Measurements from ENCODE around the gene PSMA6. TPM values are rescaled to one million over a fixed set of nuclear protein-coding genes. Genes with fewer than 3 reads are reported as not detected.

The PSMA6 gene
- total and polyA plus RNA-seq, 2 donors (not counting 1 experiment from before 2014, with no cell fraction given), result 190 to 225 TPM

- Histone ChIP-seq H3K79me2 (ENCODE audit: control insufficient read depth, insufficient read depth, low read length) (no peaks in the 10 kb centered on the region), H3K27ac (ENCODE audit: insufficient read depth, low read length) (no peak overlapping the region), H3K4me3 (replicated peaks in 1 of 4; ENCODE audit: control extremely low read depth in 1 of 4, insufficient read depth in 1 of 4, low read depth in 3 of 4, low read length in 4 of 4) (no peak overlapping the region), H3K4me2 (ENCODE audit: extremely low read depth, insufficient read depth, low read length) (no peak overlapping the region), H3K4me1 (ENCODE audit: control insufficient read depth, extremely low read depth, insufficient read depth, low read length) (no peaks in the 10 kb centered on the region), H3K27me3 (ENCODE audit: control insufficient read depth, insufficient read depth, low read length) (no peaks in the 10 kb centered on the region), H3K36me3 (ENCODE audit: control insufficient read depth, insufficient read depth, low read length) (no peaks in the 10 kb centered on the region), H3K9me3 (ENCODE audit: control insufficient read depth, insufficient read depth, low read depth, low read length) (no peaks in the 10 kb centered on the region), H3K9ac (ENCODE audit: insufficient read depth, low read length) (no peak overlapping the region), H2AFZ (ENCODE audit: low read length) (no peak overlapping the region), H4K20me1 (ENCODE audit: control insufficient read depth, extremely low read depth, insufficient read depth, low read length) (no peaks in the 10 kb centered on the region)
- TF ChIP-seq, protein P1, sequence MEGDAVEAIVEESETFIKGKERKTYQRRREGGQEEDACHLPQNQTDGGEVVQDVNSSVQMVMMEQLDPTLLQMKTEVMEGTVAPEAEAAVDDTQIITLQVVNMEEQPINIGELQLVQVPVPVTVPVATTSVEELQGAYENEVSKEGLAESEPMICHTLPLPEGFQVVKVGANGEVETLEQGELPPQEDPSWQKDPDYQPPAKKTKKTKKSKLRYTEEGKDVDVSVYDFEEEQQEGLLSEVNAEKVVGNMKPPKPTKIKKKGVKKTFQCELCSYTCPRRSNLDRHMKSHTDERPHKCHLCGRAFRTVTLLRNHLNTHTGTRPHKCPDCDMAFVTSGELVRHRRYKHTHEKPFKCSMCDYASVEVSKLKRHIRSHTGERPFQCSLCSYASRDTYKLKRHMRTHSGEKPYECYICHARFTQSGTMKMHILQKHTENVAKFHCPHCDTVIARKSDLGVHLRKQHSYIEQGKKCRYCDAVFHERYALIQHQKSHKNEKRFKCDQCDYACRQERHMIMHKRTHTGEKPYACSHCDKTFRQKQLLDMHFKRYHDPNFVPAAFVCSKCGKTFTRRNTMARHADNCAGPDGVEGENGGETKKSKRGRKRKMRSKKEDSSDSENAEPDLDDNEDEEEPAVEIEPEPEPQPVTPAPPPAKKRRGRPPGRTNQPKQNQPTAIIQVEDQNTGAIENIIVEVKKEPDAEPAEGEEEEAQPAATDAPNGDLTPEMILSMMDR (conservative IDR thresholded peaks at IDR 0.05 in 1 of 2, IDR thresholded peaks at IDR 0.05 in 1 of 2; ENCODE audit: low read depth in 1 of 2, low read length in 2 of 2), result no peak
- no peak for DNase-seq (ENCODE audit: low read depth in 2 of 2)
Observed at GRCh38 chr14:35279369-35279768, 12.8 kb upstream of the PSMA6 start.

DNA sequence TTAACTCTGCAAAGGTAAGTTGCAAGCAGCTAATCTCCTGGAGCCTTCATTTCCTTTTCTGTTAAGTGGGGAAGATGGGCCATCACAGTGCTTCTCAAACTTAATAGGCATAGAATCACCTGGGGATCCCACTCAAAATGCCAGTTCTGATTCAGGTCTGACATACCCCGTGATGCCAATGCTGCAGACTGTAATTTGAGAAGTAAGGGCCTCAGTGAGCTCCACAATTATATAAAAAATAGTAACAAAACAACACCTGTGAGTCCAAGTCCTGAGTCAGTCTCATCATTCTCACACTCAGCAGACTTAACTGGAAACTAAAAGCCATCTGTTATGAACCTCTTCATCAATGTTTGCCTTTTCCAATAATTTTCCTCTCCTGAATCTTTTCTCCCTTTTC lies 10.8 kb upstream of the PSMA6 start:
- Histone ChIP-seq H3K4me1 (ENCODE audit: control insufficient read depth, extremely low read depth, insufficient read depth, low read length) (no peaks in the 10 kb centered on the region), H3K36me3 (ENCODE audit: control insufficient read depth, insufficient read depth, low read length) (no peaks in the 10 kb centered on the region), H3K9ac (ENCODE audit: insufficient read depth, low read length) (no peak overlapping the region), H3K79me2 (ENCODE audit: control insufficient read depth, insufficient read depth, low read length) (no peaks in the 10 kb centered on the region), H3K4me3 (replicated peaks in 1 of 4; ENCODE audit: control extremely low read depth in 1 of 4, insufficient read depth in 1 of 4, low read depth in 3 of 4, low read length in 4 of 4) (no peak overlapping the region), H4K20me1 (ENCODE audit: control insufficient read depth, extremely low read depth, insufficient read depth, low read length) (no peaks in the 10 kb centered on the region), H3K27ac (ENCODE audit: insufficient read depth, low read length) (no peak overlapping the region), H3K27me3 (ENCODE audit: control insufficient read depth, insufficient read depth, low read length) (no peaks in the 10 kb centered on the region), H3K4me2 (ENCODE audit: extremely low read depth, insufficient read depth, low read length) (no peak overlapping the region), H2AFZ (ENCODE audit: low read length) (no peak overlapping the region), H3K9me3 (ENCODE audit: control insufficient read depth, insufficient read depth, low read depth, low read length) (no peaks in the 10 kb centered on the region)
- no peak for DNase-seq (ENCODE audit: low read depth in 2 of 2)
- TF ChIP-seq, protein P1 (conservative IDR thresholded peaks at IDR 0.05 in 1 of 2, IDR thresholded peaks at IDR 0.05 in 1 of 2; ENCODE audit: low read depth in 1 of 2, low read length in 2 of 2), result no peak
- TF ChIP-seq EZH2 (IDR thresholded peaks at IDR 0.05; ENCODE audit: low read length, missing control alignments), result no peak

DNA sequence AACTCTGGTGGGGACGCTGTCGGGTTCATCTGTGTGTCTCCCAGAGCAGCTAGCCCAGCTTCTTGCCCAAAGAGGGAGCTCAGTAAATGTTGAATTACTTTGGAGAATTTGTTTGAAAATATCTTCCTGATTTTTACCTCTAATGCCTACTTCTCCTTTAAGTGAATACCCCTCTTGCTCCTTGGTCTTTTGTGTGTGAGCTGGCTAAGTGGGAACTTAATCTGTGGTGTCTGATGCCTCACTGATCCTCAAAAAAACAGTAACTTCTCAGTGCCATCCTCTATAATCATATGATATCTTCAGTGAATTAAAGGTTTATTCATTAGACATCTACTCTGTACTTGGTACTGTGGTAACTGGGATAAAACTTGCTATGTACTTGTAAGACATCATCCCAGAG lies 7.7 kb upstream of the PSMA6 start:
- Histone ChIP-seq H2AFZ (ENCODE audit: low read length) (no peak overlapping the region), H3K9ac (ENCODE audit: insufficient read depth, low read length) (no peak overlapping the region), H3K9me3 (ENCODE audit: control insufficient read depth, insufficient read depth, low read depth, low read length) (no peaks in the 10 kb centered on the region), H3K4me3 (replicated peaks in 1 of 4; ENCODE audit: control extremely low read depth in 1 of 4, insufficient read depth in 1 of 4, low read depth in 3 of 4, low read length in 4 of 4) (no peak overlapping the region), H3K4me2 (ENCODE audit: extremely low read depth, insufficient read depth, low read length) (no peak overlapping the region), H3K4me1 (ENCODE audit: control insufficient read depth, extremely low read depth, insufficient read depth, low read length) (no peaks in the 10 kb centered on the region), H3K36me3 (ENCODE audit: control insufficient read depth, insufficient read depth, low read length) (no peaks in the 10 kb centered on the region), H3K27ac (ENCODE audit: insufficient read depth, low read length) (no peak overlapping the region), H3K79me2 (ENCODE audit: control insufficient read depth, insufficient read depth, low read length) (no peaks in the 10 kb centered on the region), H4K20me1 (ENCODE audit: control insufficient read depth, extremely low read depth, insufficient read depth, low read length) (no peaks in the 10 kb centered on the region), H3K27me3 (ENCODE audit: control insufficient read depth, insufficient read depth, low read length) (no peaks in the 10 kb centered on the region)
- no peak for DNase-seq (ENCODE audit: low read depth in 2 of 2)
- no peak for TF ChIP-seq EZH2 (IDR thresholded peaks at IDR 0.05; ENCODE audit: low read length, missing control alignments)
- TF ChIP-seq, protein P1 (conservative IDR thresholded peaks at IDR 0.05 in 1 of 2, IDR thresholded peaks at IDR 0.05 in 1 of 2; ENCODE audit: low read depth in 1 of 2, low read length in 2 of 2), result no peak
